ENCODE measurements around the gene NLRP3.

Gene NLRP3

DNA sequence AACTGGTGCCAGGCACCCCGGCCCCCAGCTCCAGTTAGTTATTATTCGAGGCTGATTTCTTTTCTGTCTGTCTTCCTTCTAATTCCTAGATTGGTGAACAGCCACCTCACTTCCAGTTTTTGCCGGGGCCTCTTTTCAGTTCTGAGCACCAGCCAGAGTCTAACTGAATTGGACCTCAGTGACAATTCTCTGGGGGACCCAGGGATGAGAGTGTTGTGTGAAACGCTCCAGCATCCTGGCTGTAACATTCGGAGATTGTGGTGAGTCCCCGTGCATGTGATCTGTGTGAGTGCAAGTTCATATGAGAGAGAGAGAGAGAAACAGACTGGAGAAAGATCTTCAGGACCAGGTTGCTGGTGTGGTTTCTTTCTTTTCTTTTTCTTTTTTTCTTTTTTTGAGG lies 13.5 kb downstream of the NLRP3 start:
- H3K9me3 ChIP-seq (ENCODE audit: control insufficient read depth, insufficient read depth, low read length), result no peaks in the 10 kb centered on the region
- H3K4me1 ChIP-seq (ENCODE audit: control insufficient read depth, insufficient read depth, low read length), result no peaks in the 10 kb centered on the region
- H3K36me3 ChIP-seq (ENCODE audit: control insufficient read depth, insufficient read depth, low read length), result no peaks in the 10 kb centered on the region
- no peak overlapping the region for H3K4me3 ChIP-seq (ENCODE audit: low read depth, low read length)
- H3K9ac ChIP-seq (ENCODE audit: low read depth, low read length), result no peak overlapping the region
- no peaks in the 10 kb centered on the region for H3K27me3 ChIP-seq (ENCODE audit: control insufficient read depth, insufficient read depth, low read length)

GRCh38 chr1:247430434-247430833 lies 14.5 kb downstream of the NLRP3 start:
- H3K27me3 ChIP-seq (ENCODE audit: control insufficient read depth, insufficient read depth, low read length), result no peaks in the 10 kb centered on the region
- H3K4me3 ChIP-seq (ENCODE audit: low read depth, low read length), result no peak overlapping the region
- H3K9me3 ChIP-seq (ENCODE audit: control insufficient read depth, insufficient read depth, low read length), result no peaks in the 10 kb centered on the region
- no peaks in the 10 kb centered on the region for H3K36me3 ChIP-seq (ENCODE audit: control insufficient read depth, insufficient read depth, low read length)
- H3K4me1 ChIP-seq (ENCODE audit: control insufficient read depth, insufficient read depth, low read length), result no peaks in the 10 kb centered on the region
- no peak overlapping the region for H3K9ac ChIP-seq (ENCODE audit: low read depth, low read length)

DNA sequence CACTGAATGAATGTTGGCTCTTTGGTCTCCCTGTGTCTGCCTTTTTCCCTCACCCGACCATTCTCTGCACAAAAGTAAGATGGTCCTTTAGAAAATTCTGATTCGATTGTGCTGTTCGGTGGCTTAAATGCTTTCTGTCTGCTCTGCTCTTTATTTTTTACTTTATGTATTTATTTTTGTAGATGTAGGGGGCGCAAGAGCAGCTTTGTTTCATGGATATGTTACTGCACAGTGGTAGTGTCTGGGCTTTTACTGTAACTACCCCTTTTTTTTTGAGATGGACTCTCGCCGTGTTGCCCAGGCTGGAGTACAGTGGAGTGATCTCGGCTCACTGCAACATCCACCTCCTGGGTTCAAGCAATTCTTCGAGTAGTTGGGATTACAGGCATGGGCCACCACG lies 15.7 kb downstream of the NLRP3 start:
- H3K4me1 ChIP-seq (ENCODE audit: control insufficient read depth, insufficient read depth, low read length), result no peaks in the 10 kb centered on the region
- no peaks in the 10 kb centered on the region for H3K9me3 ChIP-seq (ENCODE audit: control insufficient read depth, insufficient read depth, low read length)
- H3K9ac ChIP-seq (ENCODE audit: low read depth, low read length), result no peak overlapping the region
- no peaks in the 10 kb centered on the region for H3K36me3 ChIP-seq (ENCODE audit: control insufficient read depth, insufficient read depth, low read length)
- no peak overlapping the region for H3K4me3 ChIP-seq (ENCODE audit: low read depth, low read length)
- H3K27me3 ChIP-seq (ENCODE audit: control insufficient read depth, insufficient read depth, low read length), result no peaks in the 10 kb centered on the region

DNA sequence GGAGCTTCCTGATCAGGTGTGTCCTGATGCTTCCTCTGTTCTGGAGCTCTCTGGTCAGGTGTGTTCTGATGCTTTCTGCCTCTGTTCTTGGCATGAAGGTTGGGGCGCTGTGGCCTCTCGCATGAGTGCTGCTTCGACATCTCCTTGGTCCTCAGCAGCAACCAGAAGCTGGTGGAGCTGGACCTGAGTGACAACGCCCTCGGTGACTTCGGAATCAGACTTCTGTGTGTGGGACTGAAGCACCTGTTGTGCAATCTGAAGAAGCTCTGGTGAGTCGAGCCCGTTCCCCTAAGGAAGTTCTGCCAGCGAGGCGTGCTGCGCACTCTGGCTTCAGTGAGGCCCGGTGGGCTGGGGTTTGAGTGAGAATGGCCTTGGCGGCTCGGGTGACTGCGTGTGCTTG lies 18.0 kb downstream of the NLRP3 start:
- no peak overlapping the region for H3K4me3 ChIP-seq (ENCODE audit: low read depth, low read length)
- no peak overlapping the region for H3K9ac ChIP-seq (ENCODE audit: low read depth, low read length)
- H3K4me1 ChIP-seq (ENCODE audit: control insufficient read depth, insufficient read depth, low read length), result no peaks in the 10 kb centered on the region
- H3K36me3 ChIP-seq (ENCODE audit: control insufficient read depth, insufficient read depth, low read length), result no peaks in the 10 kb centered on the region
- H3K27me3 ChIP-seq (ENCODE audit: control insufficient read depth, insufficient read depth, low read length), result no peaks in the 10 kb centered on the region
- H3K9me3 ChIP-seq (ENCODE audit: control insufficient read depth, insufficient read depth, low read length), result no peaks in the 10 kb centered on the region

- Histone ChIP-seq H3K9me3 (ENCODE audit: control insufficient read depth, insufficient read depth, low read length) (no peaks in the 10 kb centered on the region), H3K4me3 (ENCODE audit: low read depth, low read length) (no peak overlapping the region), H3K4me1 (ENCODE audit: control insufficient read depth, insufficient read depth, low read length) (no peaks in the 10 kb centered on the region), H3K27me3 (ENCODE audit: control insufficient read depth, insufficient read depth, low read length) (no peaks in the 10 kb centered on the region), H3K36me3 (ENCODE audit: control insufficient read depth, insufficient read depth, low read length) (no peaks in the 10 kb centered on the region), H3K9ac (ENCODE audit: low read depth, low read length) (no peak overlapping the region)
These were observed 19.2 kb downstream of the NLRP3 start for GRCh38 chr1:247435030-247435758.

- no peaks in the 10 kb centered on the region for H3K36me3 ChIP-seq (ENCODE audit: control insufficient read depth, insufficient read depth, low read length)
- no peak overlapping the region for H3K4me3 ChIP-seq (ENCODE audit: low read depth, low read length)
- H3K4me1 ChIP-seq (ENCODE audit: control insufficient read depth, insufficient read depth, low read length), result no peaks in the 10 kb centered on the region
- H3K9me3 ChIP-seq (ENCODE audit: control insufficient read depth, insufficient read depth, low read length), result no peaks in the 10 kb centered on the region
- no peak overlapping the region for H3K9ac ChIP-seq (ENCODE audit: low read depth, low read length)
- H3K27me3 ChIP-seq (ENCODE audit: control insufficient read depth, insufficient read depth, low read length), result no peaks in the 10 kb centered on the region
These were observed 19.8 kb downstream of the NLRP3 start for GRCh38 chr1:247435759-247436147.

DNA sequence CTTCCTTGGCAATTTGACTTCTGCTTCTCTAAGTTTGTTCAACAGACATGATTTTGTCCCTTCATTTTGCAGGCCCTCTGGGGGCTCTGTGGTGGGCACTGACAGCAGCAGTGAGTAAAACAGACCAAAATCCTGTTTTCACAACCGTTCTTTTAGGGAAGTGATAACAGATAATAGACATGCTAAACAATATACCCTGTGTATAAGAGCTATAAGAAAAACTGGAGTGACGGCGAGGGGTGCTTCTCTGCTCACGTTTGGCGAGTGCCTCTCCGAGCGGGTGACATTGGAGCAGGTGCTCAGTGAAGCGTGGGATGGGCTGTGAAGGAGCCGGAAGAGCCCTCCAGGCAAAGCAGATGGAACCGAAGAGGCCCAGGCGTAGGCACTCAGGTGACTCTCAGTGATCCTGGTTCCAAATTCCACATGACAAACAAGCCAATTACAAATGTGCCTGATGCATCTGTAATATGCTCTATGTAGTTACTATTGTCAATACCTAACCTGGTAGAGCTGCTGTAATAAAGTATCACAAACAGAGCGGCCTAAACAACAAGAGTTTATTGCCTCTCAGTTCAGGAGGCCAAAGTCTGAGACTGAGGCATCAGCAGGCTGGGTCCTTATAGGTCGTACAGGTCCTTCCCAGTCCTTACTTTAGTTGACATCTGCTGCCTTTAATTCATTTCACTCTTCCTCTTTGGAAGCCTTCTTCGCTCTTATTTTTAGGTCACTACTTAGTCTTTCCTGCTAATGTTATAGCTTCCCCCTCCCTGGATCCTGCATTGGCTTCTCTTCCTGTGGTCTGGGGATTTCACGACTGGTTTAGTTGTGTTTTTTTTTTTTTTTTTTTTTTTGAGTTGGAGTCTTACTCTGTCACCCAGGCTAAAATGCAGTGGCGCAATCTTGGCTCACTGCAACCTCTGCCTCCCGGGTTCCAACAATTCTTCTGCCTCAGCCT lies 21.9 kb downstream of the NLRP3 start:
- Histone ChIP-seq H3K9ac (ENCODE audit: low read depth, low read length) (no peak overlapping the region), H3K36me3 (ENCODE audit: control insufficient read depth, insufficient read depth, low read length) (no peaks in the 10 kb centered on the region), H3K9me3 (ENCODE audit: control insufficient read depth, insufficient read depth, low read length) (no peaks in the 10 kb centered on the region), H3K27me3 (ENCODE audit: control insufficient read depth, insufficient read depth, low read length) (no peaks in the 10 kb centered on the region), H3K4me1 (ENCODE audit: control insufficient read depth, insufficient read depth, low read length) (no peaks in the 10 kb centered on the region), H3K4me3 (ENCODE audit: low read depth, low read length) (no peak overlapping the region)

DNA sequence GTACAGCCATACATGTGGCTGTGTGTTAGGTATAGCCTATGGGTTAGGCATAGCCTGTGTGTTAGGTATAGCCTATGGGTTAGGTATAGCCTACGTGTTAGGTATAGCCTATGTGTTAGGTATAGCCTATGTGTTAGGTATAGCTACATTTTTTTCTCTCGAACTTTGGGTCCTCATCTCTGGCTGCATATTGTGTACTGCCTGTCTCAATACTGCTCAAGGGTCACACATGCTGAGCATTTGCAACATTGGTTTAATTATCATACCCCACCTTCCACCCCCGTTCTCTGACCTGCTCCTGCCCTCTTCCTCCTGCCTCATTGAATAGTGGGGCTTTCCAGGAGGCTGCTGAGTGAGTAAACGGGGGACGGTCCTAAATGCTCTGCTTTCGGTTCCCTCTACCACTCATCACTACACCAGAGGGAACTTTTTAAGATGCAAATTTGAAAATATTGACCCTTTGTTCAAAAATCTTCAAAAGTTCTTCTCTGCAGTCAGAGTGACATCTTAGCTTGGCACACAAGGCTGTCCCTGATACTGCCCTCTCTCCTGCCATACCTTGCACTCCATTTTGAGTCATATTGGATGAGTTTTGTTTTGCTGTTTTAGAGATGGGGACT lies 24.1 kb downstream of the NLRP3 start:
- Histone ChIP-seq H3K9ac (ENCODE audit: low read depth, low read length) (no peak overlapping the region), H3K9me3 (ENCODE audit: control insufficient read depth, insufficient read depth, low read length) (no peaks in the 10 kb centered on the region), H3K4me1 (ENCODE audit: control insufficient read depth, insufficient read depth, low read length) (no peaks in the 10 kb centered on the region), H3K36me3 (ENCODE audit: control insufficient read depth, insufficient read depth, low read length) (no peaks in the 10 kb centered on the region), H3K4me3 (ENCODE audit: low read depth, low read length) (no peak overlapping the region), H3K27me3 (ENCODE audit: control insufficient read depth, insufficient read depth, low read length) (no peaks in the 10 kb centered on the region)

- H3K9ac ChIP-seq (ENCODE audit: low read depth, low read length), result no peak overlapping the region
- H3K9me3 ChIP-seq (ENCODE audit: control insufficient read depth, insufficient read depth, low read length), result no peaks in the 10 kb centered on the region
- H3K27me3 ChIP-seq (ENCODE audit: control insufficient read depth, insufficient read depth, low read length), result no peaks in the 10 kb centered on the region
- no peak overlapping the region for H3K4me3 ChIP-seq (ENCODE audit: low read depth, low read length)
- no peaks in the 10 kb centered on the region for H3K4me1 ChIP-seq (ENCODE audit: control insufficient read depth, insufficient read depth, low read length)
- no peaks in the 10 kb centered on the region for H3K36me3 ChIP-seq (ENCODE audit: control insufficient read depth, insufficient read depth, low read length)
These were observed 25.6 kb downstream of the NLRP3 start for GRCh38 chr1:247441606-247442005.

GRCh38 chr1:247442164-247442563 lies 26.2 kb downstream of the NLRP3 start:
- Histone ChIP-seq H3K9me3 (ENCODE audit: control insufficient read depth, insufficient read depth, low read length) (no peaks in the 10 kb centered on the region), H3K36me3 (ENCODE audit: control insufficient read depth, insufficient read depth, low read length) (no peaks in the 10 kb centered on the region), H3K9ac (ENCODE audit: low read depth, low read length) (no peak overlapping the region), H3K27me3 (ENCODE audit: control insufficient read depth, insufficient read depth, low read length) (no peaks in the 10 kb centered on the region), H3K4me3 (ENCODE audit: low read depth, low read length) (no peak overlapping the region), H3K4me1 (ENCODE audit: control insufficient read depth, insufficient read depth, low read length) (no peaks in the 10 kb centered on the region)

DNA sequence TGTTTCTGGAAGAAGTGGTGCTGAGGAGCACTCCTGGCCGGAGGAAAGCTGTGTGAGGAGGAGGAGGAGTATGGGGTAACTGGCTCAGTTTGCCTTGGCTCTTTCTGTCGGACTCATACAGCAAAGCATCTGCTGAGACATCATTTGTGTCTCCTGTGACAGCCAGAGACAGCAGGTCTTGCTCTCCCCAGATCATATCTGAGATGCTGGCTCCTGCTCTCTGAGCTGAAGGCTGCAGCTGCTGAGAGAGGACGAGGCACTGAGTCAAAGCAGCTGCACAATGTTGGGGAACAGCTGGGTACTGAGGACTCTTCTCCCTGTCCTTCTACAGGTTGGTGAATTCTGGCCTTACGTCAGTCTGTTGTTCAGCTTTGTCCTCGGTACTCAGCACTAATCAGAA lies 27.7 kb downstream of the NLRP3 start:
- no peak overlapping the region for H3K4me3 ChIP-seq (ENCODE audit: low read depth, low read length)
- H3K36me3 ChIP-seq (ENCODE audit: control insufficient read depth, insufficient read depth, low read length), result no peaks in the 10 kb centered on the region
- H3K9ac ChIP-seq (ENCODE audit: low read depth, low read length), result no peak overlapping the region
- no peaks in the 10 kb centered on the region for H3K9me3 ChIP-seq (ENCODE audit: control insufficient read depth, insufficient read depth, low read length)
- no peaks in the 10 kb centered on the region for H3K27me3 ChIP-seq (ENCODE audit: control insufficient read depth, insufficient read depth, low read length)
- H3K4me1 ChIP-seq (ENCODE audit: control insufficient read depth, insufficient read depth, low read length), result no peaks in the 10 kb centered on the region
